Fibroblast of lung (primary cell): ENCODE results near the gene VAC14.

Experiments
- CTCF ChIP-seq, 2 donors: IDR thresholded peaks in 1 of 2; conservative IDR thresholded peaks in 1 of 2; 1 replicate in 1 of 2; 2 replicates in 1 of 2; pipeline ENCODE4 v1.5.1; 2011 to 2012; ENCODE audit warnings: low read length in 2 of 2, control low read depth in 1 of 2, inconsistent platforms in 1 of 2, low read depth in 1 of 2, mild to moderate bottlenecking in 1 of 2
- EZH2 ChIP-seq: IDR thresholded peaks from 2 replicates; pipeline ENCODE4 v1.5.1; 2012; ENCODE audit warnings: low read length, control low read depth, mild to moderate bottlenecking; ENCODE audit errors: missing control alignments

- no peak for TF ChIP-seq CTCF (conservative IDR thresholded peaks at IDR 0.05 in 1 of 2, IDR thresholded peaks at IDR 0.05 in 1 of 2; ENCODE audit: low read depth in 1 of 2, low read length in 2 of 2)
- TF ChIP-seq EZH2 = no peak
Measured at GRCh38 chr16:70737377-70738082, 63.4 kb downstream of the VAC14 start.
